HL-60 (cell line): Measurements from ENCODE around the gene RBM15.
A peak's percentile ranks its signal among the peaks of the same experiment; 100 is the strongest.

ENCODE experiments used
- DNase-seq, 2 experiments: peaks; one replicate each; pipeline ENCODE4 v3.0.0-alpha.2; 2010 to 2020; ENCODE audit warnings: low read depth in 1 of 2, low spot score in 1 of 2
- H3K27ac ChIP-seq: fragments of 250-450 bp; sonication (Bioruptor Pico); replicated peaks from 2 replicates; pipeline ENCODE4 v1.5.1; 2020; ENCODE audit warnings: mild to moderate bottlenecking, moderate library complexity
- H3K27me3 ChIP-seq: fragments of 250-450 bp; sonication (Bioruptor Pico); 2 replicates; pipeline ENCODE4 v1.5.1; 2021; ENCODE audit warnings: mild to moderate bottlenecking, moderate library complexity; ENCODE audit not compliant: insufficient read depth, poor library complexity, severe bottlenecking
- H3K4me3 ChIP-seq: replicated peaks from 2 replicates; pipeline ENCODE4 v1.5.1; 2011; ENCODE audit warnings: mild to moderate bottlenecking, control low read depth, low read length; ENCODE audit not compliant: insufficient read depth
- GABPA ChIP-seq: IDR thresholded peaks from 2 replicates; pipeline ENCODE4 v1.6.1; 2012; ENCODE audit warnings: low read depth
- POLR2AphosphoS5 ChIP-seq: IDR thresholded peaks from 2 replicates; pipeline ENCODE4 v1.6.1; 2012; ENCODE audit warnings: low read depth
- SPI1 ChIP-seq: IDR thresholded peaks from 2 replicates; pipeline ENCODE4 v1.6.1; 2012; ENCODE audit warnings: low read depth, mild to moderate bottlenecking, borderline replicate concordance
- TF ChIP-seq, protein P1 (sequence below): IDR thresholded peaks from 2 replicates; pipeline ENCODE4 v1.6.1; 2012; ENCODE audit warnings: low read depth; ENCODE audit not compliant: insufficient replicate concordance
- TF ChIP-seq, protein P2 (sequence below): IDR thresholded peaks from one replicate; pipeline ENCODE4 v1.5.1; 2011; ENCODE audit warnings: low read length, control low read depth, inconsistent platforms; ENCODE audit not compliant: insufficient read depth

Gene RBM15

DNA sequence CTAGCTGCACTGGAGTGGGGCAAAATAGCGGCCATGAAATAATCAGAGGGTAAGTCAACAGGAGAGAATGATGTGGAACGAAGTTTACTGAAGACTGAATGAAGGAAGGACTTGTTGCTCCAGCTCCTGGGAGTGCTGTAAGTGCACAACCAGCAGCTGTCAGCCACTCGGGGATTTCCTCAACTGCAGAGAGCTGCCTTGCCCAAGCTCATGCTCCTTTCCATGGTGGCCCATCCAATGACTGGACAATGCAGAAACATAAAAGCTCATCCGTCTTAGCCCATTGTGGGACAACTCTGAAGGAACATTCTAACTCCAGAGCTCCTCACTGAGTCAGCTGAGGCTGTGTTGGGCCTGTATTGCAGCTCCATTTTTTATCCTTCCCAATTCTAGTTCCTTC lies 21.1 kb upstream of the RBM15 start:
- Histone ChIP-seq H3K27me3 (no peaks in the 10 kb centered on the region), H3K4me3 (no peak overlapping the region), H3K27ac (no peak overlapping the region)
- DNase-seq, result no peak
- TF ChIP-seq, protein P1, sequence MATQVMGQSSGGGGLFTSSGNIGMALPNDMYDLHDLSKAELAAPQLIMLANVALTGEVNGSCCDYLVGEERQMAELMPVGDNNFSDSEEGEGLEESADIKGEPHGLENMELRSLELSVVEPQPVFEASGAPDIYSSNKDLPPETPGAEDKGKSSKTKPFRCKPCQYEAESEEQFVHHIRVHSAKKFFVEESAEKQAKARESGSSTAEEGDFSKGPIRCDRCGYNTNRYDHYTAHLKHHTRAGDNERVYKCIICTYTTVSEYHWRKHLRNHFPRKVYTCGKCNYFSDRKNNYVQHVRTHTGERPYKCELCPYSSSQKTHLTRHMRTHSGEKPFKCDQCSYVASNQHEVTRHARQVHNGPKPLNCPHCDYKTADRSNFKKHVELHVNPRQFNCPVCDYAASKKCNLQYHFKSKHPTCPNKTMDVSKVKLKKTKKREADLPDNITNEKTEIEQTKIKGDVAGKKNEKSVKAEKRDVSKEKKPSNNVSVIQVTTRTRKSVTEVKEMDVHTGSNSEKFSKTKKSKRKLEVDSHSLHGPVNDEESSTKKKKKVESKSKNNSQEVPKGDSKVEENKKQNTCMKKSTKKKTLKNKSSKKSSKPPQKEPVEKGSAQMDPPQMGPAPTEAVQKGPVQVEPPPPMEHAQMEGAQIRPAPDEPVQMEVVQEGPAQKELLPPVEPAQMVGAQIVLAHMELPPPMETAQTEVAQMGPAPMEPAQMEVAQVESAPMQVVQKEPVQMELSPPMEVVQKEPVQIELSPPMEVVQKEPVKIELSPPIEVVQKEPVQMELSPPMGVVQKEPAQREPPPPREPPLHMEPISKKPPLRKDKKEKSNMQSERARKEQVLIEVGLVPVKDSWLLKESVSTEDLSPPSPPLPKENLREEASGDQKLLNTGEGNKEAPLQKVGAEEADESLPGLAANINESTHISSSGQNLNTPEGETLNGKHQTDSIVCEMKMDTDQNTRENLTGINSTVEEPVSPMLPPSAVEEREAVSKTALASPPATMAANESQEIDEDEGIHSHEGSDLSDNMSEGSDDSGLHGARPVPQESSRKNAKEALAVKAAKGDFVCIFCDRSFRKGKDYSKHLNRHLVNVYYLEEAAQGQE, result no peak
- TF ChIP-seq SPI1, result no peak
- TF ChIP-seq, protein P2, sequence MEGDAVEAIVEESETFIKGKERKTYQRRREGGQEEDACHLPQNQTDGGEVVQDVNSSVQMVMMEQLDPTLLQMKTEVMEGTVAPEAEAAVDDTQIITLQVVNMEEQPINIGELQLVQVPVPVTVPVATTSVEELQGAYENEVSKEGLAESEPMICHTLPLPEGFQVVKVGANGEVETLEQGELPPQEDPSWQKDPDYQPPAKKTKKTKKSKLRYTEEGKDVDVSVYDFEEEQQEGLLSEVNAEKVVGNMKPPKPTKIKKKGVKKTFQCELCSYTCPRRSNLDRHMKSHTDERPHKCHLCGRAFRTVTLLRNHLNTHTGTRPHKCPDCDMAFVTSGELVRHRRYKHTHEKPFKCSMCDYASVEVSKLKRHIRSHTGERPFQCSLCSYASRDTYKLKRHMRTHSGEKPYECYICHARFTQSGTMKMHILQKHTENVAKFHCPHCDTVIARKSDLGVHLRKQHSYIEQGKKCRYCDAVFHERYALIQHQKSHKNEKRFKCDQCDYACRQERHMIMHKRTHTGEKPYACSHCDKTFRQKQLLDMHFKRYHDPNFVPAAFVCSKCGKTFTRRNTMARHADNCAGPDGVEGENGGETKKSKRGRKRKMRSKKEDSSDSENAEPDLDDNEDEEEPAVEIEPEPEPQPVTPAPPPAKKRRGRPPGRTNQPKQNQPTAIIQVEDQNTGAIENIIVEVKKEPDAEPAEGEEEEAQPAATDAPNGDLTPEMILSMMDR, result no peak

DNA sequence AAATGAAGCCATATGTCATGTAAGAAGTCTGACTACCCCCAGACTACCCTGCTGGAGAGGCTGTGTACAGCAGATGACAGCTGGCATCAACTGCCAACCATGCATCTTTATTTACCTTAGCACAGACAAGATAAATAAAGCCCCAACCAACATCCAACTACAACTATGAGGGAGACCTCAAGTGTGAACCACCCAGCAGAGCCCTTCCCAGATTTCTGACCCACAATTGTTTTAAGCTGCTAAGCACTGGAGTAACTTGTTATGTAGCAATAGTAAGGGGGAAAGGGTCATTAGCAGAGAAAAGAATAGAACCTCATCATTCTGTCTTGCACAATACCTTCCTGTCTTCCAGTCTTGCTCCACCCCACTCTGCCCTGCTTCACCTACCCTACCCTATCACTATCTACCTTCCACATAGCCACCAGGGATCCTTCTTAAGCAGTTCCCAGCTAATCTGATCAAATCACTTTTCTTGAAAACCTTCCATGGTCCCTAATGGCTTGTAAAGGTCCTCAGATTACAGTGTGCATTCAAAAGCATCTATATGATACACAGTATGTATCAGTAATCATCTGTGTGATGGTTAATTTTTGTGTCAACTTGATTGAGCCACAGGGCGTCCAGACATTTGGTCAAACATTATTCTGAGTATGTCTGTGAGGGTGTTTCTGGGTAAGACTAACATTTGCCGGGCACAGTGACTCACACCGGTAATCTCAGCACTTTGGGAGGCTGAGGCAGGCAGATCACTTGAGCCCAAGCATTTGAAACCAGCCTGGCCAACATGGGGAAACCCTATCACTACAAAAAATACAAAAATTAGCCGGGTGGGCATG lies 19.6 kb upstream of the RBM15 start:
- DNase-seq, result peak in 1 of 2 experiments; percentile 13
- TF ChIP-seq, protein P1, result no peak
- TF ChIP-seq SPI1 (no peak), POLR2AphosphoS5 (no peak), GABPA (no peak)
- TF ChIP-seq, protein P2, result no peak
- no peaks in the 10 kb centered on the region for H3K27me3 ChIP-seq
- H3K27ac ChIP-seq, result no peak overlapping the region
- H3K4me3 ChIP-seq, result no peak overlapping the region

DNA sequence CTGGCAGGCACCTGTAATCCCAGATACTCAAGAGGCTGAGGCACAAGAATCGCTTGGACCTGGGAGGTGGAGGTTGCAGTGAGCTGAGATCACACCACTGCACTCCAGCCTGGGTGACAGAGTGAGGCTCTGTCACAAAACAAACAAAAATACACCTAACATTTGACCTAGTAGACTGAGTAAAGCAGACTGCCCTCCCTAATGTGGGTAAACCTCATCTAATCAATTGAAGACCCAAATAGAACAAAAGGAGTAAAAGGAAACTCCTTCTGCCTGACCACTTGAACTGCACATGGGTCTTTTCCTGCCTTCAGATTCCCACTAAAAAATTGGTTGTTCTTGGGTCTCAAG lies 19.0 kb upstream of the RBM15 start:
- no peak for DNase-seq
- Histone ChIP-seq H3K4me3 (no peak overlapping the region), H3K27ac (no peak overlapping the region), H3K27me3 (no peaks in the 10 kb centered on the region)
- TF ChIP-seq, protein P2, result no peak
- no peak for TF ChIP-seq POLR2AphosphoS5
- TF ChIP-seq, protein P1, result no peak
- no peak for TF ChIP-seq GABPA
- TF ChIP-seq SPI1, result no peak
